Gastrocnemius medialis (tissue), 4 donors: Measurements from ENCODE around the gene FAM174B. TPM values are rescaled to one million over a fixed set of nuclear protein-coding genes. Genes with fewer than 3 reads are reported as not detected.

Experiments
- ATAC-seq, 2 donors: fragments of 150-250 bp; one replicate each; pipeline ENCODE4 v1.9.1; 2016
- DNase-seq, 2 donors: peaks; one replicate each; pipeline ENCODE4 v3.0.0-alpha.2; 2019
- H3K27ac ChIP-seq, 4 donors: fragments of 200-600 bp; sonication (generic); 1 replicate in 1 of 4; 2 replicates in 3 of 4; pipeline ENCODE4 v1.5.1; 2016 to 2018; ENCODE audit warnings: mild to moderate bottlenecking in 2 of 4, moderate library complexity in 1 of 4
- H3K27me3 ChIP-seq, 3 donors: fragments of 200-600 bp; sonication (generic) in 2 of 3; 1 replicate in 1 of 3; 2 replicates in 2 of 3; pipeline versions ENCODE4 v1.5.1 to v1.6.0; 2016 to 2019; ENCODE audit warnings: mild to moderate bottlenecking in 1 of 3, moderate library complexity in 1 of 3
- H3K36me3 ChIP-seq, 2 donors: fragments of 200-600 bp; sonication (generic) in 1 of 2; one replicate each; pipeline ENCODE4 v1.5.1; 2017 to 2018
- H3K4me1 ChIP-seq, 2 donors: fragments of 200-600 bp; sonication (generic) in 1 of 2; one replicate each; pipeline ENCODE4 v1.5.1; 2016 to 2017; ENCODE audit warnings: mild to moderate bottlenecking in 2 of 2
- H3K4me3 ChIP-seq, 4 donors: fragments of 200-600 bp; sonication (generic) in 3 of 4; 1 replicate in 1 of 4; 2 replicates in 3 of 4; pipeline ENCODE4 v1.5.1; 2016 to 2019; ENCODE audit warnings: mild to moderate bottlenecking in 2 of 4
- H3K9me3 ChIP-seq, 3 donors: fragments of 200-600 bp; sonication (generic) in 2 of 3; 1 replicate in 1 of 3; 2 replicates in 2 of 3; pipeline ENCODE4 v1.5.1; 2016 to 2019
- CTCF ChIP-seq, 5 experiments: fragments of 450-650 bp in 3 of 5; fragments of 200-600 bp in 2 of 5; sonication (generic) in 2 of 5; IDR thresholded peaks in 4 of 5; conservative IDR thresholded peaks in 1 of 5; 1 replicate in 4 of 5; 2 replicates in 1 of 5; pipeline ENCODE4 v1.5.1; 2016 to 2019; ENCODE audit warnings: antibody characterized with exemption in 5 of 5, mild to moderate bottlenecking in 3 of 5, moderate library complexity in 3 of 5
- POLR2A ChIP-seq, 2 donors: fragments of 450-650 bp; IDR thresholded peaks; one replicate each; pipeline ENCODE4 v1.6.1; 2017; ENCODE audit warnings: antibody characterized with exemption in 2 of 2, mild to moderate bottlenecking in 2 of 2, moderate library complexity in 2 of 2
- in situ Hi-C, 4 donors: fragments of 200-750 bp; cut with MboI; loops; one replicate each; pipeline versions ENCODE4 v1.15.0 to v1.8.0; 2017; ENCODE audit warnings: low sequenced_read_pairs in 4 of 4
- intact Hi-C: fragments of 100-400 bp; cut with DNase I; formaldehyde crosslinking; loops from one replicate; pipeline ENCODE4 v1.15.1; 2023; ENCODE audit warnings: low total_unique reads
- total RNA-seq, 4 donors: library from RNA; depleted of rRNA; stranded (reverse); fragments of >200 nt; gene quantifications; one replicate each; pipeline versions ENCODE4 v1.1.0 to v1.2.3, GENCODE V29; 2016

Gene FAM174B
- total RNA-seq, 4 donors from 2014 or later, result 7.6 to 22.5 (median 11.6) TPM

- no peak for TF ChIP-seq CTCF (IDR thresholded peaks at IDR 0.05 in 4 of 5, conservative IDR thresholded peaks at IDR 0.05 in 1 of 5)
- no peak for TF ChIP-seq POLR2A (IDR thresholded peaks at IDR 0.05)
- Histone ChIP-seq H3K4me3 (no peak overlapping the region), H3K27me3 (no peaks in the 10 kb centered on the region), H3K27ac (peak overlapping the region; percentile 84 to 92 (median 90)), H3K9me3 (no peaks in the 10 kb centered on the region), H3K4me1 (peaks cover 29 to 37% of the 10 kb centered on the region in 2 donors), H3K36me3 (peaks cover 0 to under 1% of the 10 kb centered on the region in 2 donors)
- intact Hi-C loops, result loop anchor here (2.0 kb wide), 1 partner anchor 30 kb away; the partner anchor contains the start of gene FAM174B
- in situ Hi-C loops, result no loop called here
- DNase-seq (peak in 1 of 2 donors; percentile 65), ATAC-seq (peak; percentile 12 to 15)
Observed at GRCh38 chr15:92624401-92624991, 31.1 kb downstream of the FAM174B start.

- peak overlapping the region; percentile 84 to 92 (median 90) for H3K27ac ChIP-seq
- ATAC-seq (peak; percentile 89), DNase-seq (peak; percentile 89 to 96)
- H3K36me3 ChIP-seq, result no peaks in the 10 kb centered on the region
- in situ Hi-C loops (no loop called here), intact Hi-C loops (loop anchor here (2.0 kb wide), 1 partner anchor 589 kb away; no protein-coding TSS in a partner anchor)
- no peaks in the 10 kb centered on the region for H3K27me3 ChIP-seq
- TF ChIP-seq POLR2A (IDR thresholded peaks at IDR 0.05) (peak in 1 of 2 donors; percentile 49), CTCF (IDR thresholded peaks at IDR 0.05 in 4 of 5, conservative IDR thresholded peaks at IDR 0.05 in 1 of 5) (no peak)
- no peak overlapping the region for H3K4me3 ChIP-seq
- peaks cover 35 to 46% of the 10 kb centered on the region in 2 donors for H3K4me1 ChIP-seq
- H3K9me3 ChIP-seq, result no peaks in the 10 kb centered on the region
Observed at GRCh38 chr15:92623435-92623834, 32.1 kb downstream of the FAM174B start.

- intact Hi-C loops (loop anchor here (2.0 kb wide), 1 partner anchor 591 kb away; no protein-coding TSS in a partner anchor), in situ Hi-C loops (no loop called here)
- H3K4me3 ChIP-seq, result no peak overlapping the region
- ATAC-seq, result no peak
- no peaks in the 10 kb centered on the region for H3K9me3 ChIP-seq
- no peaks in the 10 kb centered on the region for H3K27me3 ChIP-seq
- DNase-seq, result peak in 1 of 2 donors; percentile 9
- peak overlapping the region; percentile 84 to 92 (median 90) for H3K27ac ChIP-seq
- no peak for TF ChIP-seq CTCF (IDR thresholded peaks at IDR 0.05 in 4 of 5, conservative IDR thresholded peaks at IDR 0.05 in 1 of 5)
- no peak for TF ChIP-seq POLR2A (IDR thresholded peaks at IDR 0.05)
- H3K36me3 ChIP-seq, result no peaks in the 10 kb centered on the region
- H3K4me1 ChIP-seq, result peaks cover 45 to 57% of the 10 kb centered on the region in 2 donors
Observed at GRCh38 chr15:92621972-92622533, 33.5 kb downstream of the FAM174B start.

- H3K4me3 ChIP-seq, result no peak overlapping the region
- no peak for DNase-seq
- no peaks in the 10 kb centered on the region for H3K9me3 ChIP-seq
- peaks cover 50 to 61% of the 10 kb centered on the region in 2 donors for H3K4me1 ChIP-seq
- in situ Hi-C loops (no loop called here), intact Hi-C loops (no loop called here)
- no peaks in the 10 kb centered on the region for H3K36me3 ChIP-seq
- H3K27ac ChIP-seq, result peak overlapping the region in 2 of 4 donors; percentile 90 to 92
- no peaks in the 10 kb centered on the region for H3K27me3 ChIP-seq
- ATAC-seq, result no peak
- TF ChIP-seq POLR2A (IDR thresholded peaks at IDR 0.05) (no peak), CTCF (IDR thresholded peaks at IDR 0.05 in 4 of 5, conservative IDR thresholded peaks at IDR 0.05 in 1 of 5) (no peak)
Observed at GRCh38 chr15:92620991-92621390, 34.6 kb downstream of the FAM174B start.
